B cell (primary cell): ENCODE results near the gene HSPB7. TPM values are rescaled to one million over a fixed set of nuclear protein-coding genes. Genes with fewer than 3 reads are reported as not detected.

Experiments
- ATAC-seq: fragments of 200-7000 bp; cut with Tn5 transposase; one replicate; pipeline ENCODE4 v1.10.0; 2021; ENCODE audit warnings: low read depth, mild to moderate bottlenecking, moderate number of reproducible peaks, moderate library complexity
- CTCF ChIA-PET: fragments of 350-600 bp; sonication (Branson Sonifier 250); formaldehyde crosslinking; loops from one replicate; lab custom pipeline; 2021; ENCODE audit warnings: antibody characterized with exemption, inconsistent platforms; lab: Charles Lee
- POLR2A ChIA-PET: fragments of 350-600 bp; sonication (Branson Sonifier 250); formaldehyde crosslinking; loops from one replicate; lab custom pipeline; 2021; ENCODE audit warnings: antibody characterized with exemption; lab: Charles Lee
- DNase-seq: peaks from one replicate; pipeline ENCODE4 v3.0.0; 2013
- H2AFZ ChIP-seq: 2 replicates; pipeline ENCODE4 v1.6.1; 2012; ENCODE audit warnings: mild to moderate bottlenecking, low read depth, low read length; ENCODE audit not compliant: insufficient read depth, poor library complexity, severe bottlenecking
- H3K27ac ChIP-seq, 2 donors: 1 replicate in 1 of 2; 2 replicates in 1 of 2; pipeline ENCODE4 v1.5.1; 2012 to 2013; ENCODE audit warnings: low read length in 2 of 2, mild to moderate bottlenecking in 2 of 2, moderate library complexity in 1 of 2
- H3K27me3 ChIP-seq, 4 experiments: fragments of 200-600 bp in 1 of 4; sonication (generic) in 1 of 4; replicated peaks in 1 of 4; 1 replicate in 2 of 4; 2 replicates in 2 of 4; pipeline versions ENCODE4 v1.6.1 to v1.7.0; 2013 to 2016; ENCODE audit warnings: low read length in 3 of 4, mild to moderate bottlenecking in 2 of 4, mixed read lengths in 1 of 4, moderate library complexity in 1 of 4; ENCODE audit not compliant: insufficient read depth in 4 of 4, control insufficient read depth in 3 of 4; ENCODE audit errors: control extremely low read depth in 1 of 4
- H3K36me3 ChIP-seq, 2 experiments: replicated peaks in 1 of 2; 1 replicate in 1 of 2; 2 replicates in 1 of 2; pipeline versions ENCODE4 v1.6.1 to v1.7.1; 2013; ENCODE audit warnings: low read length in 1 of 2; ENCODE audit not compliant: insufficient read depth in 2 of 2, control insufficient read depth in 1 of 2; ENCODE audit errors: control extremely low read depth in 1 of 2, extremely low read depth in 1 of 2
- H3K4me1 ChIP-seq, 2 donors: fragments of 200-600 bp in 1 of 2; sonication (generic) in 1 of 2; 1 replicate in 1 of 2; 2 replicates in 1 of 2; pipeline versions ENCODE4 v1.5.1 to v1.6.1; 2013 to 2017; ENCODE audit warnings: low read length in 2 of 2; ENCODE audit not compliant: control insufficient read depth in 2 of 2, insufficient read depth in 2 of 2
- H3K4me2 ChIP-seq: replicated peaks from 2 replicates; pipeline ENCODE3; 2012; ENCODE audit warnings: mild to moderate bottlenecking, low read depth, low read length; ENCODE audit not compliant: poor library complexity, severe bottlenecking
- H3K4me3 ChIP-seq, 5 experiments: fragments of 200-600 bp in 1 of 5; sonication (generic) in 1 of 5; 1 replicate in 3 of 5; 2 replicates in 2 of 5; pipeline versions ENCODE4 v1.5.1 to v1.7.0; 2011 to 2016; ENCODE audit warnings: low read length in 4 of 5, mild to moderate bottlenecking in 4 of 5, low read depth in 2 of 5, control low read depth in 1 of 5, moderate library complexity in 1 of 5; ENCODE audit not compliant: insufficient read depth in 1 of 5; ENCODE audit errors: control extremely low read depth in 1 of 5, extremely low read depth in 1 of 5
- H3K79me2 ChIP-seq: fragments of 200-600 bp; sonication (generic); one replicate; pipeline ENCODE4 v1.6.0; 2016; ENCODE audit warnings: low read length; ENCODE audit not compliant: control insufficient read depth, insufficient read depth
- H3K9ac ChIP-seq: fragments of 200-600 bp; sonication (generic); 2 replicates; pipeline ENCODE4 v1.6.1; 2017; ENCODE audit warnings: mild to moderate bottlenecking, low read length, moderate library complexity
- H3K9me3 ChIP-seq, 3 donors: one replicate each; pipeline versions ENCODE4 v1.6.1 to v1.7.1; 2013; ENCODE audit warnings: low read length in 2 of 3; ENCODE audit not compliant: control insufficient read depth in 2 of 3, insufficient read depth in 1 of 3; ENCODE audit errors: control extremely low read depth in 1 of 3
- H4K20me1 ChIP-seq: 2 replicates; pipeline ENCODE4 v1.6.0; 2012; ENCODE audit warnings: mild to moderate bottlenecking, low read length; ENCODE audit not compliant: insufficient read depth, control insufficient read depth, poor library complexity, severe bottlenecking
- H3K27ac Mint-ChIP-seq: one replicate; pipeline ENCODE4 v1.8.0; 2021; ENCODE audit warnings: mixed read lengths
- H3K27me3 Mint-ChIP-seq: one replicate; pipeline ENCODE4 v1.8.0; 2021; ENCODE audit warnings: mixed read lengths
- H3K4me1 Mint-ChIP-seq: one replicate; pipeline ENCODE4 v1.8.0; 2021; ENCODE audit warnings: mixed read lengths
- H3K4me3 Mint-ChIP-seq: one replicate; pipeline ENCODE4 v1.8.0; 2021; ENCODE audit warnings: mixed read lengths
- H3K9me3 Mint-ChIP-seq: one replicate; pipeline ENCODE4 v1.8.0; 2022; ENCODE audit warnings: mixed read lengths; ENCODE audit not compliant: insufficient read depth
- CTCF ChIP-seq: fragments of 200-600 bp; IDR thresholded peaks from one replicate; pipeline ENCODE4 v1.8.0; 2022; ENCODE audit warnings: antibody characterized with exemption, mild to moderate bottlenecking
- EZH2 ChIP-seq: IDR thresholded peaks from 2 replicates; pipeline ENCODE4 v1.6.1; 2012; ENCODE audit warnings: borderline replicate concordance, low read depth, mild to moderate bottlenecking, moderate library complexity, low read length; ENCODE audit not compliant: insufficient read depth, poor library complexity, severe bottlenecking
- WGBS: methylation state at CpG from one replicate; pipeline ENCODE4 v1.1.5; 2013; ENCODE audit warnings: missing lambda C conversion rate; ENCODE audit not compliant: insufficient coverage; 5-methylcytosine and 5-hydroxymethylcytosine counted together
- intact Hi-C: fragments of 100-400 bp; cut with micrococcal nuclease; formaldehyde crosslinking; loops from one replicate; pipeline ENCODE4 v1.10.0; 2022
- polyA plus RNA-seq: library from polyadenylated mRNA; depleted of rRNA; stranded (reverse); fragments of >200 nt; gene quantifications from 2 replicates; pipeline ENCODE4 v1.2.3, GENCODE V29; 2012
- total RNA-seq, 2 donors: library from RNA; stranded (reverse); fragments of 120-200 nt in 1 of 2; gene quantifications; 1 replicate in 1 of 2; 2 replicates in 1 of 2; pipeline versions ENCODE4 v1.2.3 to v1.2.4, GENCODE V29; 2013 to 2022

The HSPB7 gene
- total and polyA plus RNA-seq, 2 donors (not counting 1 experiment from before 2014, with no cell fraction given): not detected

GRCh38 chr1:15968172-15968571 lies 49.7 kb downstream of the HSPB7 start:
- H3K4me1 ChIP-seq: peaks cover 46 to 55% of the 10 kb centered on the region in 2 donors
- H3K79me2 ChIP-seq: peaks cover 64% of the 10 kb centered on the region
- Mint-ChIP-seq H3K27ac (peak overlapping the region; percentile 68), H3K9me3 (no peaks in the 10 kb centered on the region), H3K27me3 (no peaks in the 10 kb centered on the region), H3K4me3 (no peak overlapping the region), H3K4me1 (peaks cover 60% of the 10 kb centered on the region)
- H4K20me1 ChIP-seq: no peaks in the 10 kb centered on the region
- H3K27ac ChIP-seq: peak overlapping the region in 1 of 2 donors; percentile 86
- H3K27me3 ChIP-seq: no peaks in the 10 kb centered on the region
- no peak overlapping the region for H3K9ac ChIP-seq
- H3K4me3 ChIP-seq: no peak overlapping the region
- peaks cover 0 to 4% (median 0%) of the 10 kb centered on the region in 3 donors for H3K9me3 ChIP-seq
- 95% methylated on average over 3 of the region's 5 CpGs for WGBS
- TF ChIP-seq CTCF: no peak
- TF ChIP-seq EZH2: no peak
- CTCF ChIA-PET: no interaction called here
- DNase-seq (no peak), ATAC-seq (no peak)
- H2AFZ ChIP-seq: no peak overlapping the region
- intact Hi-C loops: loop anchor here (5.0 kb wide), 1 partner anchor 286 kb away; the partner anchor contains the start of gene PLEKHM2
- H3K36me3 ChIP-seq: peaks cover 2 to 36% of the 10 kb centered on the region in 2 experiments
- no peak overlapping the region for H3K4me2 ChIP-seq
- POLR2A ChIA-PET: no interaction called here

GRCh38 chr1:15966956-15967344 lies 50.9 kb downstream of the HSPB7 start:
- Histone ChIP-seq H3K4me1 (peaks cover 56 to 67% of the 10 kb centered on the region in 2 donors), H3K27ac (peak overlapping the region; percentile 86 to 88), H2AFZ (no peak overlapping the region), H3K79me2 (peaks cover 64% of the 10 kb centered on the region), H3K36me3 (peaks cover 0 to 25% of the 10 kb centered on the region in 2 experiments), H3K9ac (no peak overlapping the region), H3K4me3 (no peak overlapping the region), H3K27me3 (no peaks in the 10 kb centered on the region), H3K4me2 (peak overlapping the region; percentile 72), H4K20me1 (no peaks in the 10 kb centered on the region), H3K9me3 (peaks cover 0 to 4% (median 0%) of the 10 kb centered on the region in 3 donors)
- CTCF ChIA-PET: interaction anchor here (0.6 to 2.3 kb wide), 5 partner anchors 8 to 89 kb away, joined by 3 to 6 read pairs (median 5); partner anchors contain the start of gene ZBTB17
- Mint-ChIP-seq H3K4me1 (peaks cover 61% of the 10 kb centered on the region), H3K27ac (peak overlapping the region; percentile 84), H3K27me3 (no peaks in the 10 kb centered on the region), H3K4me3 (peak overlapping the region; percentile 60), H3K9me3 (no peaks in the 10 kb centered on the region)
- POLR2A ChIA-PET: interaction anchor here (0.7 to 1.5 kb wide), 2 partner anchors 9 to 134 kb away, joined by 3 to 11 read pairs; partner anchors contain the start of gene ZBTB17
- TF ChIP-seq EZH2 (no peak), CTCF (no peak)
- ATAC-seq: no peak
- 100% methylated on average over 2 of the region's 6 CpGs for WGBS
- intact Hi-C loops: loop anchor here (1.0 to 5.0 kb wide), 4 partner anchors 8 to 285 kb away; partner anchors contain the start of gene PLEKHM2
- DNase-seq: no peak
